ENCODE data around the gene BUB3.

The BUB3 gene

DNA sequence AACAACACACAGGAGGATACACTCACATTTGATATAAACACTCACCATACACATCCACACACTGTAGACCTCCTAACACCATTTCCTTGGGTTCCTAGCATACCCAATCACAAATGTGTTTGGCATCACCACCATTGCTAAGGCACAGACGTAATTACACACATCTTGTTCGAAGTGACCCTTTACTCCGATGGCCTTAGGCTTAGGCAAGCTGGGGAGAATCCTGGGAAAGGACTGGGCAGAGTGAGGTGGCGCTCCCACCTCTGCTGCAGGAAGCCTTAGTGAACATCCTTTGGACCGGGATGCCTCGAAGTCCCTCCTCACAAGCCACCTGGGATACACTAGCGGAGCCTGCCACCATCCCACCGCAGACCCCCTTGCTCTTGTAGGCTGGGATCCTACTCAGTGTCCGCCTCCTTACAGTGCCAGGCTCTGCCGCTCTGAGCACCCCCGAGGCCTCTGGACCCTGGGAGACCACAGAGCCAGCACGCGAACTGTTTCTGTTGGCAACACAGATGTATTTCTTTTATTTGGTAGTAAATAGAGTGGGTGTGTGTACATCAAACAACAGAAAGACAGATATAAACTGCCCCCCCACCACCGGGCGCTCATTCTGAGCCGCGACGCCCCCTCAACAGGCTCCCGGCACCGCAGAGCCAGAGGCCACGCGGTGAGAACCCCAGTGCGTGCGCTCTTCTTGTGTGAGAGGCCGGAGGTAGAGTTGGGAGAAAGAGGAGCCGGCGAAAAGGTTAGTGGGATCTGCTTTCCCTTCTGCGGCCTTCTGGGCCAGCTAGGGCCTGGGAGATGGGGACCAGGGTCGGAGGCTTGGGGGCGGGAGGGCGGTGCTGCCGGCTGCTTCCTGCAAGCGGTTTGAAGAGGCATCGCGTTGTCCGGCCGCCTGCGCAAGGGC is 12.2 kb upstream of the BUB3 start:
- no peak for DNase-seq

DNA sequence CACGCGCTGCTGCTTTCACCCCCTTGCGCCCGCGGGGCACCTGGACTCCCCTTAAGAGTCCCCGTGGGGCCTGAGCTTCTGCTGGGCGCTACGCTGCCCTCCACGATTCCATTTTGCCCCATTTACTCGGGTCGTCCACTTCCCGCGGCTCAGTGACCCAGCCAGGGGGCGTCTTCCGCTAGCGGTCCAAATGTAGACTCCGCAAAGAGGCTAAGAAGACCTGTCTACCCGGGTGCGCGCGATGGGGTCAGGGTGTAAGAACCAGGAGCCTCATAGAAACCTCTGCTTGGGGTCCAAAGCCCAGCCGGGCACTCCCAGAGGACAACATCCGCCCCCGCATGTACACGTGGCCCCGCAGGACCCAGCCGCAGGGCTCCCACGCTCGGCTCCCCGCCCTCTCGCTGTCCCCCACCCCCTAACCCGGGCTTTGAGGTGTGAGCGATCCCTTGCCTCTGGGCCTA is 11.5 kb upstream of the BUB3 start:
- no peak for DNase-seq

DNA sequence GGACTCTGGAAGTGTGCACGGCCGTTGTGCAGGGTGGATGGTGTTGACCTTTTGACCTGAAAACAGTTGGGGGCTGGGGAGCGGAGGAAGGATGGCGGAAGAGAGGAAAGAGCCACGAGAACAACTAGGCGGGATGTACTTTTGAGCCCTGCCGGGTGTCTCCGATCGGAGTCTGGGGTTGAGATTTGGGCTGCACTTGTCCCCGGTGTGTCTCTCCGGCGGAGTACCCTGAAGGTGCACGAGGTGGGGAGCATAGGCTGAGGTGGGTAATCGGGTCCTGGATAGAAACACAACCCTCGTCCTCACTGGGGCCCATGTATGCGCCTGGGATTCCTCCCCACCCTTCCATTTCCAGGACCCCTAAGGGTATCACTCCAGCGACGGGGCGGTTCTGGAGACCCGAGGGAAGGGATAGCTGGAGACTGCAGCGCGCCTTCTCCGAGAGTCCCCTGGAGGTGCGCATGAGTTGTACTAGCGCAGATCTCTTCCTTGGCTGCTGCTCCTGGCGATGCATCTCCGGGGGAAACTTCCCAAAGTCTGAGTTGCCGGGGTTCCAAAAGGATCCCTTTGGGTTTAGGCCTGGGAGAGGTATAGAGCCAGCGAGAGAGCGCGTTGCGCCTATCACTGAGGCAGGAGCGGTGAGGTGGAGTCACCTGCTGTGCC is 10.9 kb upstream of the BUB3 start:
- DNase-seq, result no peak

DNA sequence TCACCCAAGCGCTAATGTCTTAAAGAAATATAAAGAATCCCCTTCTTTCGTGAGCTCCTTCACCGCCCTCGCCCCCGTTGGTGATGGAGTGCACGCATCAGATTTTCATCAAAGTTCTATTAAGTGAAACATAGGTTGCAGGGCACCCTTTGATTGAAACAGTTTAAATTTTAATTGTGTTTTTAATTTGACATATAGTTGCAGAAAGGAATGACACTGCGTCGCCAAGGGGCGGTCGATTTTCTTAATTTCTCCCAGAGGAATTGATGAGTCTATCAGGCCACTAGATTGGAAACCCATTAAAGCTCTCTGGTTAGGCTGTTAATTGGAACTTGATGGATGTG is 10.4 kb upstream of the BUB3 start:
- DNase-seq, result no peak

DNA sequence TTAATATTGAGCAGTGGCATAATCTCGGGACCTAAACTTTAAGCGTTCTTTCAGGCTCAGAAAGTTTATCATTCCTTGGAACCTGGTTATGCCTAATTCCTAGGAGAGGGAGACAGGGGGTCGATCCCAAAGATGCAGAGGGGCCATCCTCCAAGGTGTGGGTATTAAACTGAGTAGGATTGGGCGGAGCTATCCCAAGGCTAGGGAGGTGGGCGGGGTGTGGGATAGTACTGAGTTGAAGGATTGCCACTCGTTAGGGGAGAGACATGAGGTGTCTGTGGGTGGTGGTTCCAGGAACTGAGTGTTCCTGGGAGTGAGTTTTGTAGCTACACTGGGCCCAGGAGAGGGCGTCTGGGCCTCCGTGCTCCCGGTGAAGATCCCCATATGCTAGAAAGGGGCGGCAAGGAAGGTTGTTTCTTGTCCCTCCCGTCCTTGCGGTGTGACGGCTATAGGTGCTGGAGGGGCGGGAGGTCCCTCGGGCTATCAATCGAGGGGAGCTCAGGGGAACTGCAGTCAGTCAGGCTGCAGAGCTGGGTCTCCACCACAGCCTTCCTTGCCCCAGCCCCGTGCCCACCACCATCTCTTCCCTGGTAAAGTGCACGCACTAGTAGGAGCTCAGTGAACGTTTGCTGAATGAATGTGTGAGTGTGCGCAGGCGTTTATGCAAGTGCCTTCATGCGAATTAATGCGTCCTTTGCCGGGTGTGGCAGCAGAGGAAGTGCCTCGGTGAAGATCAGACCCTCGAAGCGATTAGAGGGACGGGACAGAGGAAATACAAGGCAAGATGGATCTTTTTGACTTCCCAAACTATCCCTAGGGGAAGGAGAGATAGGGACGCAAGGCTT is 9.3 kb upstream of the BUB3 start:
- DNase-seq, result peak in 1 of 2 experiments; percentile 14

DNA sequence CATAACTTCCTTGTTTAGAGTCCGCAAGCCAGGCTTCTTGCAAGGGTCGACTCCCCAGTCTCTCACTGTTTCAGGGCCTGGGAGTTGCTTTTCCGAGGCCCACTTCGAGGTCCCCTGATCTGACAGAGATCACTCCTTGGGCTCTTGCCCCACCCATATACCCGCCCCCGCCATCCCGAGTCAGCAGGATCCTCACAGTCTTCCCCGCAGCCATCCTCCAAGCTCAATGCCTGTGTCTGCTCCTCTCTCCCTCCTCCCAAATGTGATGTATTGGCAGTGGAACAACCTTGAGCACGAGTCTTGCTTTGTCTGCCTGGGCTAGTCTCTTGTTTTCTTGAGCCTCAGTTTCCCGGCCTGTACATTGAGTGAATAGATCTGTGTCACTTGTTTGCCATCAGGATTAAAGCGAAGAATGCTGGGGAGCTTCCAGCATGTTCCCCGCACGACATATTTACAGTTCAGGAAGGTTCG is 8.6 kb upstream of the BUB3 start:
- DNase-seq, result no peak

DNA sequence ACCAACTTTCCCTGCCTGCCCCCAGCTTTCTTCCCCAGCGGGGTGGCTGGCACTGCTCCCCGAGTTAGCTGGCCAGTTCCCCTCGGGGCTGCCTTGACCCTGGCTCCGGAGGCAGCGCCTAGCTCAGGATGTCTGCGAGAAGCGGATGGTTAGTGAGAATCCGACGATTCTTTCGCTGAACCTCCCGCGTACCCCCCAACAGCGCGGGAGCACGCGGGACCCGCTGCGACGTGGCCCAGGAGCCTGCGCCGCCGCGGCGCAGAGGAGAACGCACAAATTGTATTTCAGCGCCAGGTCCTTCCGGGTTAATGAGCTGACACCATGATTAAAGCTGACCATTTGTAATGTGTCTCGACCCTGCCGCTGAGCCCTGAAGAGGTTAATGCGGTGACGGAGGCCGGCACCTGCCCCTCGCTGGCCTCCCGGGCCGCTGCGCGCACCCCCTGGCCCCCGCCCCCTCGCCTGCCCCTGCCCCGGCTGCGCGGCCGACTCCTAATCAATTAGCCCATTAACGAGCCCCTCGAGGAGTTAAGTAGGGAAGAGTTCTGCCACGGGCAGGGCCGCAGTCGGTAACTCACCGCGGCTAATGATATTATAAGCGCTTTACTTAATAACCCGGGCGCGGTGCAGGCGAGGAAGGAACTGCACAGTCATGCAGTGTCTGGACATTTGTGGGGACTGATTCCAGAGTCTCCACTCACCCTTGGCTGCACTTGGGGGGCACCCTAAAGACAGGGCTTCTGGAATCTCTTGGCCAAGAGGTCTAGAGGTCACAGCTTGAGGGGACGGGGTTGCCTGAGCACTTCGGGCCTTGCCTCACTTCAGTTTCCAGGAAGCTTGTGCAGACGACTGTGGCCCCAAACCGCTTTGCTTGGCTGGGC is 7.9 kb upstream of the BUB3 start:
- DNase-seq, result no peak

DNA sequence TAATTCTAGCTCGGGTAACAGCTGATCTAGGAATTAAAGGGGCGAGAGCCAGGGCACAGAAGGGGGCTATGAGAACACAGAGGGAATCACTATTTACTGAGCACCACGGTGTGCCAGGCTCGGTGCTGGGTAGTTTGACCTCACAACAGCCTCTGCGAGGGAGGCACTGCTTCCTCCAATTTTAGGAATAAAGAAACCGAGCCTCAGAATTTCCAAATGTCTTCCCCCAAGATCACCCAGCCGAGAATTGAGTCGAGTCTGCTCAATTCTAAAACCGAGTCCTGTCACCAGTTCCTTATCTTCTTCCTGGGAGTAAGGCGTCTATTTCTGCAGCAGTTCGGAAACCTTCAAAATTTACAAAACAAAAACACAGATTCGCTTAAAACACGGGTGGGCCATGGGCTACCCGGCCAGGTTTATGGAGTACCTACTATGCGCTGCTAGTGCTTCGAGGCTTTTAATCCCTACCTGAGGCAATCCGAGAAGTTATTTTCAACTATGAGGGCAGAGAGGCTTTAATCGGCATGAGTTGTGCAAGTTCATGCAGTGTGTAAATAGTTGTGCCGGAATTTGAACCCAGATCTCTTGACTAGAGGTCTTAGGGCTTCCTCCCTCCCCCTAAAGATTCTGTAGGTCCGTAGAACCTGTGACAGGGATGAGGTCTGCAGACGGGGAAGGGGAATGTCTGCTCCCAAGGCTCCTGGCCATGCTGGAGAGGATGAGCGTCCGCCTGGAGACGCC is 7.1 kb upstream of the BUB3 start:
- DNase-seq, result no peak

DNA sequence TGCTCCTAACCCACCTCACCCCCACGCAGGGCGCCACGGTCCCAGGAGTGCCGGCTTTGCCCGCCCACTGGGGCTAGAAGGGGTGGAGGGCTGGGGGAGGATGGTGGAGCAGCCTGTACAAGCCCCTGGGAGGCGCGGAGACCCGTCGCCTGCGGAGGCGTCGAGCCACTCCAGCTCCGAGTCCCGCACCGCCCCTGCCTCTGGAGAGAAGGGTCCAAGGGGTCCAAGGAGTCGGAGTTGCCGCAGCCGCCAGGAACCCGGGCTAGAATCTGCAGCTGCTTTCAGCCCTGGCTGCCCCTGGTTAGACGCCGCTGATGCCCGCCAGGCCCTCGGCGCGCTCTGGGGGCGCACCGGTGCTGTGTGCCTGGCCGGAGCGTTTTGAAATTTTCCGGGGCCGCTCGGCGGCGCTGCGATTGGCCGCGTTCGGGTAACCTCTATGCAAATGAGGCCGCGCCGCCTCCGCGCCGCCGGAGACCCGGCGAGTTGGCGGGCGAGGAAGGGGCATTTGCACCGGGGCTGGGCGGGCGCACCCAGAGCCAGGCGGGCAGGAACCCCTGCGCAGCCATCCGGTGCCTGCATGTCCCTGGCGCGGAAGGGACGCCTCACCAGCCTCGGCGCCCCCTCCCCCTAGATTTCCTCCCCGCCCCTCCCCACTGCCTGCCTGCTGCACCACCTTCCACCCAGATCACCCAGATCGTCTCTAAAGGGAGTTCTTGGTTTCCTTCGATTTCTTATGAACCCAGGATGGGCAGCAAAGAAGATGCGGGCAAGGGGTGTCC is 6.4 kb upstream of the BUB3 start, which contains the start of gene HMX2:
TSS of gene HMX2 (plus strand) at position 502 of the 779 bp plus-strand sequence. CDS start at position 745, 243 bp downstream.
- DNase-seq, result no peak

DNA sequence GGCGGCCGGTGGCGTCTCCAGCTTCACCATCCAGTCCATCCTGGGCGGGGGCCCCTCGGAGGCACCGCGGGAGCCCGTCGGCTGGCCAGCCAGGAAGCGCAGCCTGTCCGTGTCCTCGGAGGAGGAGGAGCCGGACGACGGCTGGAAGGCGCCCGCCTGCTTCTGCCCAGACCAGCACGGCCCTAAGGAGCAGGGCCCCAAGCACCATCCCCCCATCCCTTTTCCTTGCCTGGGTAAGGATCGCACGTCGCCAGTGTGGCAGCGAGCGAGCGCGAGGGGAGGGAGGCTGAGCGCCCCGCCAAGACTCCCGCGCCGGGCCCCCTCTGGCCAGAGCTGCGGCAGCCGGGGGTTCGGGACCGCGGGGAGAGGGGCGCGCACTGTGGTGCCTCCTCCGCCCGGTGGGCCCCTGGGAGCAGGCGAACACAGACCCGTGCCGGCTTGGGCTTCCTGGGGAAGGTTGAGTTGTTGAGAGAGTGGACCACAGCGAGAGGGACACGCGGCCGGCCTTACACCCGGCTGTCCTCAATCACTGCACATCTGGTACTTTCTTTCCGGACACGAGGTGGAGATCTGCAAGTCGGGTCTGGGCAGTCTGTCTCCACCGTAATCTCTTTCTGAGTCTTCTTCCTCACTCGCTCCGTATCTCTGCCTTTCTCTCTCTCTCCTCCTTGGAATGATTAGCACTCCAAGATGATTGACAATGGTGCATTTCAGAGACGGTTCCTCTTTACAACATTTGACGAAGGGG is 5.6 kb upstream of the BUB3 start:
- no peak for DNase-seq

DNA sequence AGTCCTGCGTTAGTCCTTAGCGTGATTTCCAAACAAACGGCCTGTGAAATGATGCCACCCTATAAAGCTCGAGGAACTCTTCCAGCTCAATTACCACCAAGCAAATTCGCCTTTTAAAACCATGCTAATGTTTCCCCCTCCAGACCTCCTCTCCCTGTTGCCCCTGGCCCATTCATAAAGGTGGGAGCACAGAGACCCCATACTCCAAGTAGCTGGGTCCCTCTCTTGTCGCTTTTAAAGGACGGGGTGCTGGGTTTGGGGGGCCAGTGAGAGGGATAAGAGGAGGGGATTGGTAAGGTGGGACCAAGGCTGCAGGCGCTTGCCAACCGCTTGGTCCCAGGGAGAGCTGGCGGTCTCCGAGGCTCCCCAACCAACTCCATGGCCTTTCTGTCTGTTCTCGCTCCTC is 5.0 kb upstream of the BUB3 start:
- no peak for DNase-seq

DNA sequence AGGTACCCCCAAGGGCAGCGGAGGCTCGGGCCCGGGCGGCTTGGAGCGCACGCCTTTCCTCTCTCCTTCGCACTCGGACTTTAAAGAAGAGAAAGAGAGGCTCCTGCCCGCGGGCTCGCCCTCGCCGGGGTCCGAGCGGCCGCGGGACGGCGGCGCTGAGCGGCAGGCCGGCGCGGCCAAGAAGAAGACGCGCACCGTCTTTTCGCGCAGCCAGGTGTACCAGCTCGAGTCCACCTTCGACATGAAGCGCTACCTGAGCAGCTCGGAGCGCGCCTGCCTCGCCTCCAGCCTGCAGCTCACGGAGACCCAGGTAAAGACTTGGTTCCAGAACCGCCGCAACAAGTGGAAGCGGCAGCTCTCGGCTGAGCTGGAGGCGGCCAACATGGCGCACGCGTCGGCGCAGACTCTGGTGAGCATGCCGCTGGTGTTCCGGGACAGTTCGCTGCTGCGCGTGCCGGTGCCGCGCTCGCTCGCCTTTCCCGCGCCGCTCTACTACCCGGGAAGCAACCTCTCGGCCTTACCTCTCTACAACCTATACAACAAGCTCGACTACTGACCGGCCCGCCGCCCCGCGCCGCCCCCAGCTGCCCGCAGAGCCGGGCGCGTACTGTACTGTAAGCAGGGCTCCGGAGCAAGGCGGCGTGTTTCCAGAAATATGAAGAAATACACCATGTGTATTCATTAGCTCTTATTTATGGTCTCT is 4.5 kb upstream of the BUB3 start:
- no peak for DNase-seq

DNA sequence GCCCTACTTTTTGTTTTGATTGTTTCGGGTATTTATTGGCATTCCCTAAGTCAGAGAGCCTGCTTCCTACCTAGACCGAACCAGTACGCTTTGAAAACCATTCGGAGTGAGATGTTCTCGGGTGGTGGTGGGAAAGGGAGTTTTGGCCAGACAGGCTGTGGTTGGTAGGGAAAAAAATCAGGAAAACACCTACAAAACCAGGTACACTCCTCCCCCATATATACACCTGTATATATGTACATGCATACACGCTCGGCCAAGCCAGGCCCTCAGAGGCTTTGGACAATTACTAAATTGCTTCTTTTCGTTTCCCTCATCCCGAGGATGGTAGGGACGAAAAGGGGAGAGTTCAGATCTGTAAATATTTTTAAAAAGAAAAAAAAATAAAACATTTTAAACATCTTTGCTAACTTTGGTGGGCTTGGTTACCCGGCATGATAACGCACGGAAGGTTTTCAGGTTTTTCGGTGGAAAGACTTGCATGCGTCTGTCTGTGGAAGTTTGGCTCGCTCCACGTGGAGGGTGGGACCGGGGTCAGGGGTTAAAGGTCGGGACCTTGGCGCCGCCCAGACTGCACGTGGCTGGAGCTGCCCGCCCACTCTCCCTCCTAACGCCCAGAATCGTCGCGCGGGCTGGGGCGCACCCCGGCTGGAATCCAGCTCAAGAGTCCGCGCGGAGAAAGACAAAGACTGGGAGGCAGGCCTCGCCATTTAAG is 3.8 kb upstream of the BUB3 start:
- DNase-seq, result no peak

DNA sequence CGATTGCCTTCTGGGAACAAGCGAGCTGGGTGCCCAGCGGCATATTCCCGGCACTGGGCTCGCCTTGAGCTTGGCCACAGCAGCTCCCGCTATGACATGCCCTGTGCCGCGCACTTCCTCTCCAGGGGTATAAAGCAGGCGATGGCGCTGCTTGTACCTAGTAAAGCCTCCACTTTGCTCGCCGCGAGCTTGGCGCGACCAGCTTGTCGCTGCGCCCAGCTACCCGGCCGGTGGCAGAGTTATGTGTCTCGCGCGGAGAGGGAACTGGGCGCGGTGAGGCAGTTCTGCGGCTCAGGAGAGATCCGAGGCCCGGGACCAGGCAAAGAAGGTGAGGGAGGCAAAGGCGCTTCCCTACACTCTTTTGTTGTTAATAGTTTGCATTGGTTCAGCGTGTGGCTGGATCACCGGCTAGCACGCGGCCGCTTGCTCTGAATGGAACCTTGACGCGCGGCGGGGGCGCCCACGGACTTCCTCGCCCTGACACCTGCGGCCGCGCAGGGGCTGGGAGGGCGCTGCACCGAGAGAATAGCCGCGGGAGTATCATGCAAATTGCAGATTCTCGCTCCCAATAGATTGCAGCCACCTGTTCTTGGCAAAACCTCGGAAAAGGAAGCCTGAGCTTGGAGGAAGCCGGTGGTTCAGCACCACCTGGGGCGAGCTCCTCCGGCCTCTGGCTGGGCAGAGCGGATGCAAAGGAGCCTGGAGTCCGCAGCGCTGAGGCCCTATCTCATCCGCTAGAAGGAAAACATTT is 3.0 kb upstream of the BUB3 start:
- DNase-seq, result peak; percentile 48 to 64

DNA sequence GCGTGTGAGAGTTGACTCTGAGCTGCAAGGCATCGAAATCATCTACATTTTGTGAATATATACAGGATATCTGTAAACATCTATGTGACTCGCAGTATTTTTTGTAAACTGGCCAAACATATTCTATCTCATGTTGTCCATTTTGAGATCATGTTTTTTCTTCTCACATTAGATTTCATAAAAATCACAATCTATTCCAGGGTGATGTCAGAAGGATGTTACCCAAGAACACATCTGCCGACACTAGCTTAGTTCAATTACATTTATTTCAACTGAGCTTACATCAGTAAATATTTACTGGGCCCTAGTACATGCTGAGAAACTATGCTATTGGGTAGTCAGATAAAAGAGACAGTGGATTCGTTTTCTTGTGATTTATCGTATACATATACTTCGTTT is 2.5 kb upstream of the BUB3 start:
- DNase-seq, result no peak

DNA sequence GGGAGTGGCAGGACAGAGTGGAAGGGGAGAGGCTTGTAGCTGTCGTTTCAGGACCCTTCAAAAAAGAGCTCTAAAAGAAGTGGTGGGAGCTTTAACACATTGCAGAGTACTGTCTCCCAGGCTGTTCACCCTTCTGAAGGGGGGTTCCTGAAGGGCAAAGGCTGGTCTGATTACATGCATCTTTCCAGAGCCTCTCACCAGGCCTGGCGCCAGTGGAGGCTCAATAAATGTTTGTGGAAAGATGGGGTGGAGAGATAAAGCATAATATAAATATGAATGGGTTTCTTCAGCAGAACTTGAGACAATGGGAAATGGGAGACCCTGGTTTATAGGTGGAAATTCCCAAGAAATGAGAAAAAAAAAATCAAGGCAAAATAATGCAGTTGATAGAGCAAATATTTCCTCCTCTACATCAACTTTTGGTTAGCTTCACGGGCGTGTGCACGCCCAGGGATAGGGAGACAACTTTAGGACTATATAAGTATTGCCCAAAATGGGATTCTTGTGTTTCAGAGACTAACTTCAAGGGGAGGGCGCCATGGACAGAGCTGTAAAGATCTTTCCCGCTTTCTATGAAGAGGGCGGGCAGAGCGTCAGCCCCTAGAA is 613 bp upstream of the BUB3 start:
- DNase-seq, result no peak

All from Kasumi-1 (cell line).